ENCODE measurements around the gene FAM78A. TPM values are rescaled to one million over a fixed set of nuclear protein-coding genes. Genes with fewer than 3 reads are reported as not detected.

The FAM78A gene
- total and polyA plus RNA-seq, 7 experiments from 2014 or later = 10.5 to 114 (median 66.0) TPM

- DNase-seq = no peak
- H3K36me3 ChIP-seq (ENCODE audit: control insufficient read depth in 2 of 3, insufficient read depth in 3 of 3, low read length in 3 of 3) = peaks cover 0 to 35% (median 5%) of the 10 kb centered on the region in 3 experiments
- Mint-ChIP-seq H3K27me3 (no peaks in the 10 kb centered on the region), H3K4me3 (peak overlapping the region in 1 of 10 donors; percentile 34), H3K4me1 (peaks cover 0 to 17% (median 4%) of the 10 kb centered on the region in 7 donors), H3K9me3 (no peaks in the 10 kb centered on the region), H3K27ac (peak overlapping the region in 3 of 9 donors; percentile 66 to 82 (median 76)), H3K36me3 (peaks cover 0 to 44% (median 21%) of the 10 kb centered on the region in 5 donors)
- no peak overlapping the region for H3K4me3 ChIP-seq (ENCODE audit: low read length)
- H3K27me3 ChIP-seq (ENCODE audit: control insufficient read depth in 2 of 2, insufficient read depth in 2 of 2, low read length in 2 of 2) = no peaks in the 10 kb centered on the region
- ChIA-PET POLR2A (interaction anchor here (0.9 to 1.5 kb wide), 2 partner anchors 28 to 51 kb away, joined by 3 to 4 read pairs; no protein-coding TSS in a partner anchor), CTCF (no interaction called here)
- H3K9me3 ChIP-seq (ENCODE audit: control insufficient read depth in 2 of 3, low read length in 3 of 3) = no peaks in the 10 kb centered on the region
- H3K4me1 ChIP-seq (ENCODE audit: control insufficient read depth in 2 of 2, insufficient read depth in 2 of 2, low read length in 2 of 2) = no peaks in the 10 kb centered on the region
- no peak overlapping the region for H3K27ac ChIP-seq (ENCODE audit: low read depth, low read length)
- intact Hi-C loops (cut with micrococcal nuclease) = no loop called here
- ATAC-seq = no peak
Measured at GRCh38 chr9:131227959-131228460, 48.3 kb downstream of the FAM78A start.

DNA sequence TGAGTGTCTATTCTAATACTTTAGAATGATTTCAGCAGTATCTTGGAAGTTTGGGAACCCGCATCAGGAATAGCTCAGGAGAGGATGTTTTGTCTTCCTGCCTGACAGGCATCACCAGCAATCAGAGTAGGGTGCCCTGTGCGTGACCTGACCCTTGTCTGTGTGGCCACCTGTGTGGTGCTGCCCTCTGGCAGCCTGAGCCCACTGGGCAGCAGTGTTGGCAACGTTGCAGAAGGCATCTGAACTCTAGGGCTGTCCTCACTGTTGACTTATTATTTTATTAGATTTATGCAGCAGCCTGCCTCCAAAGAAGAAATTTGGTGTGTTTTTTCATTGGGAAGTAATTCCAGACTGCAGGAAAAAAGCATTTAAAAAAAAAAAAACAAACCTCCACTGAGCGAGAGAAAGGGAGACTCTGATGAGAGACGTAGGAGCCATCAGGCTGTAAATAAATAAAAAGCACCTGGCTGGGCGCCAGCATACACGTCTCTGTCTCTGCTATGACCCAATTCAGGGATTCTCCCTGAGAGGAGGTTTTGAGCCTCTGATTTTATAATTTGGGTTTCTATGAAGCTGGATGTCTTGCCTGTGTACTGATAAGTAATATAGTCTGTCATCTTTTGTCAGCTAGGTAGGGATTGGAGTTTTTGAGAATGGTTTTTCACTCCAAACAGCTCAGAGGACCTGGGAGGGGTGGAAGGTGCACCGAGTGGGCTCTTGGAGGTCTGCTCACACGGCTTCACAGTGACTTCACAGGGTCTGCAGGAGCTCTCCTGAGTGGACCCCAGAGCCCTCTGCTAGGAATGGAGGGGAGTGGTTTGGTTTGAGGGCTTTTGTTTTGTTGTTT lies 49.0 kb downstream of the FAM78A start:
- Histone ChIP-seq H3K27me3 (ENCODE audit: control insufficient read depth in 2 of 2, insufficient read depth in 2 of 2, low read length in 2 of 2) (no peaks in the 10 kb centered on the region), H3K27ac (ENCODE audit: low read depth, low read length) (no peak overlapping the region), H3K36me3 (ENCODE audit: control insufficient read depth in 2 of 3, insufficient read depth in 3 of 3, low read length in 3 of 3) (peaks cover 0 to 31% (median 5%) of the 10 kb centered on the region in 3 experiments), H3K9me3 (ENCODE audit: control insufficient read depth in 2 of 3, low read length in 3 of 3) (no peaks in the 10 kb centered on the region), H3K4me1 (ENCODE audit: control insufficient read depth in 2 of 2, insufficient read depth in 2 of 2, low read length in 2 of 2) (no peaks in the 10 kb centered on the region), H3K4me3 (ENCODE audit: low read length) (no peak overlapping the region)
- Mint-ChIP-seq H3K4me3 (peak overlapping the region in 1 of 10 donors; percentile 34), H3K36me3 (peaks cover 0 to 48% (median 26%) of the 10 kb centered on the region in 5 donors), H3K9me3 (no peaks in the 10 kb centered on the region), H3K4me1 (peaks cover 0 to 15% (median 5%) of the 10 kb centered on the region in 7 donors), H3K27me3 (no peaks in the 10 kb centered on the region), H3K27ac (peak overlapping the region in 3 of 9 donors; percentile 19 to 69 (median 28))
- ChIA-PET POLR2A (interaction anchor here (0.9 to 1.5 kb wide), 2 partner anchors 29 to 50 kb away, joined by 3 to 4 read pairs; no protein-coding TSS in a partner anchor), CTCF (no interaction called here)
- no peak for DNase-seq
- peak; percentile 26 for ATAC-seq
- intact Hi-C loops (cut with micrococcal nuclease) = no loop called here

GRCh38 chr9:131226226-131226625 lies 50.1 kb downstream of the FAM78A start:
- Histone ChIP-seq H3K27me3 (ENCODE audit: control insufficient read depth in 2 of 2, insufficient read depth in 2 of 2, low read length in 2 of 2) (no peaks in the 10 kb centered on the region), H3K4me1 (ENCODE audit: control insufficient read depth in 2 of 2, insufficient read depth in 2 of 2, low read length in 2 of 2) (no peaks in the 10 kb centered on the region), H3K27ac (ENCODE audit: low read depth, low read length) (no peak overlapping the region), H3K9me3 (ENCODE audit: control insufficient read depth in 2 of 3, low read length in 3 of 3) (no peaks in the 10 kb centered on the region), H3K4me3 (ENCODE audit: low read length) (no peak overlapping the region), H3K36me3 (ENCODE audit: control insufficient read depth in 2 of 3, insufficient read depth in 3 of 3, low read length in 3 of 3) (peaks cover 0 to 26% (median 5%) of the 10 kb centered on the region in 3 experiments)
- CTCF ChIA-PET = no interaction called here
- intact Hi-C loops (cut with micrococcal nuclease) = no loop called here
- ATAC-seq (no peak), DNase-seq (no peak)
- H3K27ac Mint-ChIP-seq = no peak overlapping the region
- H3K4me1 Mint-ChIP-seq = peaks cover 0 to 13% (median 6%) of the 10 kb centered on the region in 7 donors
- H3K27me3 Mint-ChIP-seq = no peaks in the 10 kb centered on the region
- H3K4me3 Mint-ChIP-seq = no peak overlapping the region
- H3K36me3 Mint-ChIP-seq = peaks cover 0 to 44% (median 18%) of the 10 kb centered on the region in 5 donors
- H3K9me3 Mint-ChIP-seq = no peaks in the 10 kb centered on the region
- POLR2A ChIA-PET = no interaction called here

DNA sequence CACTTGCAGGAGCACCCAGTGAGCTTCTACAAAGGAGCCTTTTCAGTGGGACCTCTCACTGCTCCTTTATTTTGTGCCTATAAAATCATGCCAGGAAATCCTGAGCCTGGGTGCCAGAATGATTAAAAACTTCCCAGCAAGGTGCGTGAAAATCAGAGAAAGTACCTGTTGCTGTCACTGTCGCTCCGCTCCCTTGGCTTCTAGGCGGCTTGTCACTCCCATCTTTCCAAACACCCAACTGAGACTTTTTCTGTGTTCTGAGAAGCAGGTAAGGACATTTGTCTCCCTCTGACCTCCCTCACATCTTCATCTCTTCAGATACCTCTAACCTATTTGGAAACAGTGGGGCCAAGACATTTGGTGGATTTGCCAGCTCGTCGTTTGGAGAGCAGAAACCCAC lies 53.9 kb downstream of the FAM78A start:
- Histone ChIP-seq H3K4me3 (ENCODE audit: low read length) (no peak overlapping the region), H3K9me3 (ENCODE audit: control insufficient read depth in 2 of 3, low read length in 3 of 3) (no peaks in the 10 kb centered on the region), H3K27ac (ENCODE audit: low read depth, low read length) (no peak overlapping the region), H3K27me3 (ENCODE audit: control insufficient read depth in 2 of 2, insufficient read depth in 2 of 2, low read length in 2 of 2) (no peaks in the 10 kb centered on the region), H3K4me1 (ENCODE audit: control insufficient read depth in 2 of 2, insufficient read depth in 2 of 2, low read length in 2 of 2) (no peaks in the 10 kb centered on the region), H3K36me3 (ENCODE audit: control insufficient read depth in 2 of 3, insufficient read depth in 3 of 3, low read length in 3 of 3) (peaks cover 0 to 21% (median 0%) of the 10 kb centered on the region in 3 experiments)
- ChIA-PET CTCF (interaction anchor here (0.6 kb wide), 1 partner anchor 303 kb away, joined by 3 read pairs; no protein-coding TSS in a partner anchor), POLR2A (interaction anchor here (0.6 kb wide), 1 partner anchor 13 kb away, joined by 3 read pairs; no protein-coding TSS in a partner anchor)
- Mint-ChIP-seq H3K27me3 (no peaks in the 10 kb centered on the region), H3K4me1 (peaks cover 0 to 12% (median 5%) of the 10 kb centered on the region in 7 donors), H3K27ac (peak overlapping the region in 4 of 9 donors; percentile 10 to 42 (median 17)), H3K36me3 (peaks cover 6 to 40% (median 21%) of the 10 kb centered on the region in 5 donors), H3K4me3 (no peak overlapping the region), H3K9me3 (no peaks in the 10 kb centered on the region)
- no peak for DNase-seq
- ATAC-seq = no peak
- intact Hi-C loops (cut with micrococcal nuclease) = loop anchor here in 1 of 2 donors (5.0 kb wide), 1 partner anchor 35 kb away; no protein-coding TSS in a partner anchor

GRCh38 chr9:131220485-131220884 lies 55.8 kb downstream of the FAM78A start:
- peaks cover 2 to 8% (median 5%) of the 10 kb centered on the region in 7 donors for H3K4me1 Mint-ChIP-seq
- DNase-seq = no peak
- no peaks in the 10 kb centered on the region for H3K9me3 Mint-ChIP-seq
- H3K36me3 Mint-ChIP-seq = peaks cover 6 to 39% (median 20%) of the 10 kb centered on the region in 5 donors
- Histone ChIP-seq H3K36me3 (ENCODE audit: control insufficient read depth in 2 of 3, insufficient read depth in 3 of 3, low read length in 3 of 3) (peaks cover 0 to 27% (median 0%) of the 10 kb centered on the region in 3 experiments), H3K27ac (ENCODE audit: low read depth, low read length) (no peak overlapping the region), H3K9me3 (ENCODE audit: control insufficient read depth in 2 of 3, low read length in 3 of 3) (no peaks in the 10 kb centered on the region), H3K4me3 (ENCODE audit: low read length) (no peak overlapping the region), H3K4me1 (ENCODE audit: control insufficient read depth in 2 of 2, insufficient read depth in 2 of 2, low read length in 2 of 2) (no peaks in the 10 kb centered on the region), H3K27me3 (ENCODE audit: control insufficient read depth in 2 of 2, insufficient read depth in 2 of 2, low read length in 2 of 2) (no peaks in the 10 kb centered on the region)
- peak overlapping the region in 3 of 9 donors; percentile 2 to 31 (median 22) for H3K27ac Mint-ChIP-seq
- ATAC-seq = no peak
- H3K4me3 Mint-ChIP-seq = no peak overlapping the region
- ChIA-PET CTCF (no interaction called here), POLR2A (interaction anchor here (0.7 to 1.8 kb wide), 2 partner anchors 21 to 54 kb away, joined by 4 to 7 read pairs; no protein-coding TSS in a partner anchor)
- no peaks in the 10 kb centered on the region for H3K27me3 Mint-ChIP-seq
- intact Hi-C loops (cut with micrococcal nuclease) = loop anchor here in 1 of 2 donors (5.0 kb wide), 1 partner anchor 33 kb away; no protein-coding TSS in a partner anchor

GRCh38 chr9:131218370-131218769 lies 57.9 kb downstream of the FAM78A start:
- no peaks in the 10 kb centered on the region for H3K27me3 Mint-ChIP-seq
- H3K9me3 Mint-ChIP-seq = no peaks in the 10 kb centered on the region
- H3K4me1 Mint-ChIP-seq = peaks cover 0 to 11% (median 5%) of the 10 kb centered on the region in 7 donors
- no peak for DNase-seq
- peaks cover 6 to 36% (median 16%) of the 10 kb centered on the region in 5 donors for H3K36me3 Mint-ChIP-seq
- Histone ChIP-seq H3K27ac (ENCODE audit: low read depth, low read length) (no peak overlapping the region), H3K4me1 (ENCODE audit: control insufficient read depth in 2 of 2, insufficient read depth in 2 of 2, low read length in 2 of 2) (no peaks in the 10 kb centered on the region), H3K4me3 (ENCODE audit: low read length) (no peak overlapping the region), H3K36me3 (ENCODE audit: control insufficient read depth in 2 of 3, insufficient read depth in 3 of 3, low read length in 3 of 3) (peaks cover 0 to 27% (median 0%) of the 10 kb centered on the region in 3 experiments), H3K27me3 (ENCODE audit: control insufficient read depth in 2 of 2, insufficient read depth in 2 of 2, low read length in 2 of 2) (no peaks in the 10 kb centered on the region), H3K9me3 (ENCODE audit: control insufficient read depth in 2 of 3, low read length in 3 of 3) (no peaks in the 10 kb centered on the region)
- peak overlapping the region in 1 of 9 donors; percentile 0 for H3K27ac Mint-ChIP-seq
- CTCF ChIA-PET = interaction anchor here (0.6 kb wide), 2 partner anchors 122 to 492 kb away, joined by 3 read pairs; no protein-coding TSS in a partner anchor
- ATAC-seq = no peak
- POLR2A ChIA-PET = interaction anchor here (1.7 kb wide), 1 partner anchor 38 kb away, joined by 6 read pairs; no protein-coding TSS in a partner anchor
- no peak overlapping the region for H3K4me3 Mint-ChIP-seq
- intact Hi-C loops (cut with micrococcal nuclease) = no loop called here

All from naive thymus-derived CD4-positive, alpha-beta T cell (primary cell).